NCI-H82 (cell line): Measurements from ENCODE around the gene HM13.
A peak's percentile ranks its signal among the peaks of the same experiment; 100 is the strongest.
"Not testable (repeated sequence)": the region's sequence is repeated elsewhere in the genome, so short reads cannot be mapped to it uniquely, and the experiment has no call there.

Experiments used
- DNase-seq: peaks from one replicate; lab custom pipeline; 2025; lab: John Stamatoyannopoulos, UW

Gene HM13

GRCh38 chr20:31514154-31515071 lies at the start of gene HM13:
Gene HM13, plus strand, starts transcription at chr20:31514442. Its CDS starts 110 bp downstream, at chr20:31514552.
- peak; percentile 95 for DNase-seq

- DNase-seq: not testable (repeated sequence)
Measured at GRCh38 chr20:31470946-31471345, 43.3 kb upstream of the HM13 start.

- no peak for DNase-seq
Measured at GRCh38 chr20:31472395-31473330, 41.6 kb upstream of the HM13 start.

GRCh38 chr20:31473331-31474096 lies 40.7 kb upstream of the HM13 start:
- DNase-seq: no peak

- DNase-seq: no peak
Measured at GRCh38 chr20:31474097-31474436, 40.2 kb upstream of the HM13 start.

GRCh38 chr20:31474758-31475427 lies 39.3 kb upstream of the HM13 start, which contains the start of the genes DEFB124 and REM1:
Gene DEFB124, minus strand, starts transcription at chr20:31475127. Its CDS starts 2,114 bp downstream, at chr20:31473013.
Gene REM1, plus strand, starts transcription at chr20:31475288. Its CDS starts 1,158 bp downstream, at chr20:31476446.
- no peak for DNase-seq

GRCh38 chr20:31475472-31476293 lies 38.6 kb upstream of the HM13 start:
- DNase-seq: no peak

GRCh38 chr20:31476294-31476585 lies 38.0 kb upstream of the HM13 start:
- no peak for DNase-seq

GRCh38 chr20:31476643-31477215 lies 37.5 kb upstream of the HM13 start:
- no peak for DNase-seq

GRCh38 chr20:31484001-31484400 lies 30.2 kb upstream of the HM13 start:
- DNase-seq: peak; percentile 65

GRCh38 chr20:31485450-31486339 lies 28.5 kb upstream of the HM13 start:
- no peak for DNase-seq

- DNase-seq: no peak
Measured at GRCh38 chr20:31488115-31488514, 26.1 kb upstream of the HM13 start.

- DNase-seq: no peak
Measured at GRCh38 chr20:31489152-31489551, 25.1 kb upstream of the HM13 start.

- no peak for DNase-seq
Measured at GRCh38 chr20:31490752-31491151, 23.5 kb upstream of the HM13 start.

- DNase-seq: peak; percentile 66
Measured at GRCh38 chr20:31494131-31494530, 20.1 kb upstream of the HM13 start.

GRCh38 chr20:31496761-31497295 lies 17.4 kb upstream of the HM13 start:
- DNase-seq: peak; percentile 66

- no peak for DNase-seq
Measured at GRCh38 chr20:31497838-31498540, 16.3 kb upstream of the HM13 start.

- no peak for DNase-seq
Measured at GRCh38 chr20:31500527-31500926, 13.7 kb upstream of the HM13 start.
